GM18508 (cell line): ENCODE measurements around the gene SEC14L1.

Source experiments
- ATAC-seq: cut with Tn5 transposase; IDR thresholded peaks from one replicate; pipeline ENCODE4 v1.9.1; 2021; ENCODE audit warnings: moderate number of reproducible peaks; ENCODE audit not compliant: insufficient read depth, unreplicated experiment

SEC14L1 gene

GRCh38 chr17:77210946-77211541 lies 70.3 kb downstream of the SEC14L1 start:
- no peak for ATAC-seq

- no peak for ATAC-seq
Observed at GRCh38 chr17:77211681-77212080, 70.9 kb downstream of the SEC14L1 start.

GRCh38 chr17:77212081-77212832 lies 71.5 kb downstream of the SEC14L1 start:
- ATAC-seq = peak; percentile 38

- no peak for ATAC-seq
Observed at GRCh38 chr17:77212833-77213777, 72.3 kb downstream of the SEC14L1 start.

- no peak for ATAC-seq
Observed at GRCh38 chr17:77213778-77214132, 73.0 kb downstream of the SEC14L1 start.

- no peak for ATAC-seq
Observed at GRCh38 chr17:77214328-77214727, 73.6 kb downstream of the SEC14L1 start.

GRCh38 chr17:77214743-77215142 lies 74.0 kb downstream of the SEC14L1 start:
- ATAC-seq = no peak

- ATAC-seq = no peak
Observed at GRCh38 chr17:77215281-77215680, 74.5 kb downstream of the SEC14L1 start.

GRCh38 chr17:77216486-77216885 lies 75.7 kb downstream of the SEC14L1 start:
- no peak for ATAC-seq

- no peak for ATAC-seq
Observed at GRCh38 chr17:77217123-77217522, 76.4 kb downstream of the SEC14L1 start.

GRCh38 chr17:77217566-77217965 lies 76.8 kb downstream of the SEC14L1 start:
- ATAC-seq = no peak

GRCh38 chr17:77218902-77219301 lies 78.1 kb downstream of the SEC14L1 start:
- no peak for ATAC-seq

GRCh38 chr17:77222356-77222755 lies 81.6 kb downstream of the SEC14L1 start:
- no peak for ATAC-seq

- no peak for ATAC-seq
Observed at GRCh38 chr17:77223642-77224420, 83.1 kb downstream of the SEC14L1 start.

- no peak for ATAC-seq
Observed at GRCh38 chr17:77225265-77225664, 84.5 kb downstream of the SEC14L1 start.

GRCh38 chr17:77227461-77228240 lies 86.9 kb downstream of the SEC14L1 start:
- ATAC-seq = no peak

GRCh38 chr17:77228241-77228752 lies 87.5 kb downstream of the SEC14L1 start:
- no peak for ATAC-seq

- no peak for ATAC-seq
Observed at GRCh38 chr17:77228816-77229215, 88.0 kb downstream of the SEC14L1 start.

GRCh38 chr17:77229786-77230435 lies 89.1 kb downstream of the SEC14L1 start:
- no peak for ATAC-seq
